CD4-positive, alpha-beta memory T cell (primary cell): ENCODE results near the gene LRP1B. TPM values are rescaled to one million over a fixed set of nuclear protein-coding genes. Genes with fewer than 3 reads are reported as not detected.

Experiments used
- CTCF ChIA-PET: fragments of 350-600 bp; sonication (Branson Sonifier 250); formaldehyde crosslinking; loops from one replicate; lab custom pipeline; 2021; ENCODE audit warnings: inconsistent platforms; ENCODE audit not compliant: partially characterized antibody; lab: Charles Lee
- POLR2A ChIA-PET: fragments of 350-600 bp; sonication (Branson Sonifier 250); formaldehyde crosslinking; loops from one replicate; lab custom pipeline; 2021; ENCODE audit not compliant: partially characterized antibody; lab: Charles Lee
- DNase-seq, 5 donors: peaks; one replicate each; pipeline versions ENCODE4 v3.0.0 to v3.0.0-alpha.2; 2020 to 2022; ENCODE audit warnings: mixed read lengths in 1 of 5
- H3K27ac ChIP-seq: one replicate; pipeline ENCODE4 v1.7.0; 2013; ENCODE audit warnings: low read depth, low read length
- H3K27me3 ChIP-seq: 2 replicates; pipeline ENCODE4 v1.7.0; 2013; ENCODE audit warnings: mild to moderate bottlenecking, low read length, moderate library complexity; ENCODE audit not compliant: insufficient read depth
- H3K36me3 ChIP-seq: 2 replicates; pipeline ENCODE4 v1.7.0; 2013; ENCODE audit warnings: mild to moderate bottlenecking, low read length, moderate library complexity; ENCODE audit not compliant: insufficient read depth
- H3K4me1 ChIP-seq: 2 replicates; pipeline ENCODE4 v1.7.0; 2013; ENCODE audit warnings: mild to moderate bottlenecking, low read length, moderate library complexity; ENCODE audit not compliant: insufficient read depth
- H3K4me3 ChIP-seq, 2 donors: one replicate each; pipeline ENCODE4 v1.7.0; 2013; ENCODE audit warnings: low read length in 2 of 2, mild to moderate bottlenecking in 1 of 2
- H3K9me3 ChIP-seq, 2 donors: one replicate each; pipeline ENCODE4 v1.7.0; 2013; ENCODE audit warnings: low read length in 2 of 2, control low read depth in 1 of 2; ENCODE audit not compliant: control insufficient read depth in 1 of 2
- H3K27ac Mint-ChIP-seq, 7 donors: one replicate each; pipeline ENCODE4 v1.8.0; 2020 to 2021; ENCODE audit warnings: mixed read lengths in 7 of 7, mild to moderate bottlenecking in 6 of 7, inconsistent platforms in 3 of 7, moderate library complexity in 3 of 7
- H3K27me3 Mint-ChIP-seq, 2 donors: one replicate each; pipeline ENCODE4 v1.8.0; 2020 to 2021; ENCODE audit warnings: mixed read lengths in 2 of 2
- H3K36me3 Mint-ChIP-seq, 2 donors: one replicate each; pipeline ENCODE4 v1.8.0; 2020 to 2021; ENCODE audit warnings: mixed read lengths in 2 of 2, inconsistent platforms in 1 of 2, mild to moderate bottlenecking in 1 of 2
- H3K4me1 Mint-ChIP-seq, 4 donors: one replicate each; pipeline ENCODE4 v1.8.0; 2020 to 2021; ENCODE audit warnings: mixed read lengths in 4 of 4, mild to moderate bottlenecking in 1 of 4
- H3K4me3 Mint-ChIP-seq, 8 donors: one replicate each; pipeline ENCODE4 v1.8.0; 2020 to 2021; ENCODE audit warnings: mixed read lengths in 8 of 8, mild to moderate bottlenecking in 7 of 8, moderate library complexity in 6 of 8, inconsistent platforms in 3 of 8
- H3K9me3 Mint-ChIP-seq, 8 donors: one replicate each; pipeline ENCODE4 v1.8.0; 2020 to 2021; ENCODE audit warnings: mixed read lengths in 8 of 8, mild to moderate bottlenecking in 5 of 8, inconsistent platforms in 3 of 8, moderate library complexity in 1 of 8
- intact Hi-C: fragments of 100-400 bp; cut with micrococcal nuclease; formaldehyde crosslinking; loops from one replicate; pipeline ENCODE4 v1.15.1; 2023
- polyA plus RNA-seq, 2 donors: library from polyadenylated mRNA; unstranded; fragments of 300-500 nt; fragmentation: Illumina TruSeq; gene quantifications; one replicate each; pipeline ENCODE4 v1.2.3, GENCODE V29; 2021
- total RNA-seq, 2 experiments: library from RNA; stranded (reverse); gene quantifications; one replicate each; pipeline ENCODE4 v1.2.3, GENCODE V29; 2021

The LRP1B gene
- total and polyA plus RNA-seq, 4 experiments from 2014 or later: not detected

DNA sequence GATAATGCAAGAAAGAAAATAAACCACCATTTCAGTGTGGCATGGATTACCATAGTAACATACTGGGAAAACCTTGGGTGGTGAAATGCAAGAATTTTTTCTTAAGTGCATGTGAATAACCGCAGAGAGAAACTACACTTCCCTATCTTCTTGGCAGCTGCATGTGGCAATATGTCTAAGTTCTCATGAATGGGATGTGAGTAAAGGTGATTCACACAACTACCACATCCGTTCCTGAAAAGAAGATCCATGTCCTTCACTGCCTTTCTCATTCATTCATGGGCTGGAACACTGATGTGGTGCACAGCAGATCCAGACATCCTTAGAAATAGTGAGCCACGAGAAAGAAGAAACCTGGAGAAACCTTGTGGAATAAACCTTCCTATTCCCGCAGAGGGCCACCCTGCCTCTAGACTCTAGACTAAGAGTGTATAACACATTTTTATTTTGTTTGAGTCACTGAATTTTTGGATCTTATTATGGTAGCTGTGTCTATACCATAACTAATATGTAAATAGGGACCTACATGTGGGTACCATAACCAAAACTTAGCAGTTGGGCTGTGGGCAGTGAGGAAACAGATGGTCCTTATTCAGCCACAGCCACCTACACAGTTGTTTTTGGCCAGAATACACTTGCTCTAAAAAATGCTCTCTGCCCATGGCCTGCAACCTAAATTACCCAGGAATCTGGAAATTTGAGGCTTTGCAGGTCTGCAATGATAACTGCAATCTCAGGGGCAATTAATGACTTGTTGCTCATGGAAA is 573.3 kb downstream of the LRP1B start:
- Histone ChIP-seq H3K27ac (no peak overlapping the region), H3K36me3 (no peaks in the 10 kb centered on the region), H3K4me1 (no peaks in the 10 kb centered on the region), H3K9me3 (peaks cover 0 to 3% of the 10 kb centered on the region in 2 donors), H3K4me3 (no peak overlapping the region), H3K27me3 (no peaks in the 10 kb centered on the region)
- Mint-ChIP-seq H3K27ac (no peak overlapping the region), H3K4me1 (no peaks in the 10 kb centered on the region), H3K9me3 (peaks cover 0 to 14% (median 5%) of the 10 kb centered on the region in 8 donors), H3K27me3 (no peaks in the 10 kb centered on the region), H3K36me3 (no peaks in the 10 kb centered on the region), H3K4me3 (no peak overlapping the region)
- intact Hi-C loops: no loop called here
- DNase-seq: no peak
- POLR2A ChIA-PET: no interaction called here
- CTCF ChIA-PET: no interaction called here

DNA sequence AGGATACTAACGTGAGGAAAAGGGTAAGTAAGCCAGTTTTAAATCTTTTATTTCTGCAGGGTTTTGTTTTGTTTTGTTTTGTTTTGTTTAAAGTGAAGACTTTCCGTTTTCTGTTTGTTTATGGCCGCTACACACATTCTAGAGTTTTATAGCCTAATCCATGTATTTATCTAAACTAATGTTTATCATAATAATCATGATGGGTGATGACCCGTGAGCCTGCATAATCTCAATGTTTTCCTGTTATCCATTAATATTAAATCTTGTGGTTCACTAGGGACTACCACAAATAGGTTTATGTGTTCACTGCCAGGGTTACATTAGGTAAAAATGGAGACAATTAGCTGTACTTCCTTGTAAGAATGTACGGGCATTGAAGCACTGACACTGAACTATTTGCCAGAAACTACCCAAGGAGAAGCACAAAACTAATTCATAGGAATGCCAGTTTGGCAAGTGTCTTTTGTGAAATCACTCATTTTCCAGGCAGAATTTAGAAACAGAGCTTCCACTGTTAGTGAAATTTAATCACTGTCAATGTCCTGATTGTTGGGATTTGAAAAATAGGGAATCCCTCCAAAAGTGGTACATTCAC is 574.8 kb downstream of the LRP1B start:
- Mint-ChIP-seq H3K4me3 (no peak overlapping the region), H3K27ac (no peak overlapping the region), H3K4me1 (no peaks in the 10 kb centered on the region), H3K9me3 (peaks cover 0 to 15% (median 6%) of the 10 kb centered on the region in 8 donors), H3K27me3 (no peaks in the 10 kb centered on the region), H3K36me3 (no peaks in the 10 kb centered on the region)
- no peak overlapping the region for H3K4me3 ChIP-seq
- no peaks in the 10 kb centered on the region for H3K36me3 ChIP-seq
- no peak for DNase-seq
- ChIA-PET POLR2A (no interaction called here), CTCF (no interaction called here)
- H3K4me1 ChIP-seq: no peaks in the 10 kb centered on the region
- no peak overlapping the region for H3K27ac ChIP-seq
- H3K27me3 ChIP-seq: no peaks in the 10 kb centered on the region
- H3K9me3 ChIP-seq: peaks cover 0 to 3% of the 10 kb centered on the region in 2 donors
- intact Hi-C loops: no loop called here

DNA sequence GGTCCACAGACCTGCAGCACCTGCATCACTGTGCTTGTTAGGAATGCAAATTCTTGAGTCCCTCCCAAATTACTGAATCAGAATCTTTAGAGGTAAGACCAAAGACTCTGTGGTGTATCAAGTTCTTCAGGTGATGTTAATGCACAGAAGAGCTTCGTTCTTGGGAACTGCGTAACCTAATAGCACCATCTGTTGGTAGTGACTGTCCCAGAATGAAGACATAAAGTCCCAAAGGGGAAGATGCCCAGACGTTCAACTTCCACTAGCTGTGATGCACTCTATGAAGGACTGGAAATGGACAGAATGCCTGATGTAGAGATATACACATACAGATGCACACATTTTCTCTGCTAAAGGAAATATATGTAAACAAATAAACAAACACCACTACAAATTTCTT is 576.0 kb downstream of the LRP1B start:
- H3K27me3 ChIP-seq: no peaks in the 10 kb centered on the region
- Mint-ChIP-seq H3K27me3 (no peaks in the 10 kb centered on the region), H3K4me1 (no peaks in the 10 kb centered on the region), H3K27ac (no peak overlapping the region), H3K36me3 (no peaks in the 10 kb centered on the region), H3K9me3 (peaks cover 0 to 16% (median 4%) of the 10 kb centered on the region in 8 donors), H3K4me3 (no peak overlapping the region)
- H3K4me3 ChIP-seq: no peak overlapping the region
- H3K9me3 ChIP-seq: peaks cover 0 to 3% of the 10 kb centered on the region in 2 donors
- POLR2A ChIA-PET: no interaction called here
- intact Hi-C loops: no loop called here
- no peaks in the 10 kb centered on the region for H3K4me1 ChIP-seq
- CTCF ChIA-PET: interaction anchor here (0.6 kb wide), 1 partner anchor 553 kb away, joined by 4 read pairs; no protein-coding TSS in a partner anchor
- H3K36me3 ChIP-seq: no peaks in the 10 kb centered on the region
- no peak for DNase-seq
- no peak overlapping the region for H3K27ac ChIP-seq

DNA sequence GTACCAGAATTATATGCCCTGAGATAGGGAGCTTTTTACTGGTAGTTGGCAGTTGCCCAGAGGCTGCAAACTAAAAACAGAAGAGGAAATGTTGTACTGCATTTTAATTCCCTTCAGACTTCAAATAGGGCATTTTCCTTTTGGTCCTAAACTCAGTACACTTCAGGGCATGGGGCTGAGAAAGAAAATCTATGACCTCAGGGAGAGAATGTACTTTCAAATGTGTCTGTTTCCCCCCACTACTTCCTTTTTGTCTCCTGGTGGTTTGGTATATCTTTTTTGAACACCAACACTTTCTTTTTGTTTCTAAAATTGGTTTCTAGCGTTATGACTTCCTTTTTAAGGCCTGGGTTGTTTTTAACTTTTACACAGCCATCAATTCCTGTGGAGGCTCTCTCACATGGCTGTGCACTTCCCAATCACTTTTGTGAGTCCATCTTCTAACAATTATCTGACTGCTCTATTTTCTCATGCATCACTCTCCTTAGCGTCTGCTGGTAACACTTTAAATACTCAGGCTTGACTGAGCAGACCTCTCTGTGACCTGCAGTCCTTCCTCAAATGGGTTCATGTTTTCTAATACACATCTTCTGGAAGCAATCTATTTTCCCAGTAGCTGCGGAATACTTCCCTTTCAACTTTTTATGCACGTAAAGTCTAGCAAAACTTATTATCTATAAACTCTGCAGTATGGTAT is 596.0 kb downstream of the LRP1B start:
- no peaks in the 10 kb centered on the region for H3K27me3 ChIP-seq
- H3K27ac ChIP-seq: no peak overlapping the region
- Mint-ChIP-seq H3K4me3 (no peak overlapping the region), H3K36me3 (no peaks in the 10 kb centered on the region), H3K27me3 (no peaks in the 10 kb centered on the region), H3K4me1 (no peaks in the 10 kb centered on the region), H3K27ac (no peak overlapping the region), H3K9me3 (peaks cover 3 to 12% (median 9%) of the 10 kb centered on the region in 8 donors)
- no peak for DNase-seq
- H3K4me1 ChIP-seq: no peaks in the 10 kb centered on the region
- H3K36me3 ChIP-seq: no peaks in the 10 kb centered on the region
- intact Hi-C loops: no loop called here
- ChIA-PET CTCF (no interaction called here), POLR2A (no interaction called here)
- H3K9me3 ChIP-seq: no peaks in the 10 kb centered on the region
- H3K4me3 ChIP-seq: no peak overlapping the region

DNA sequence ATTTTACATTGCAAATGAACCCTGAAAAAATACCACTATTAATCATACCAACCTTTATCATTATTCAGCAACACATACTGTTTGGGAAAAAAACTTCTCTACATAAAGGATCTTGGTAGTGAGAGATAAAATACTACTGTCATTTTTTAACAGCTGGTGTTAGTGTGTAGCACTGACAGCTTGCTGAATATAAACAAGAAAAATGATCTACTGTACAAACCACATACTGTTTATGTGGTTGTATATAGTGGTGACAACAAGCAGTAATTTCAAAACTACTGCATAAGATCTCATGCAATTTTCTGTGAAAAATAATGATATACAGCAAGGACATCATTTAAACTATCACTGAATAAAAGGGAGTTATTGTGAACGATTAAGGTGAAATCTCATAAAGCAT is 601.2 kb downstream of the LRP1B start:
- Mint-ChIP-seq H3K27me3 (no peaks in the 10 kb centered on the region), H3K4me3 (no peak overlapping the region), H3K9me3 (peaks cover 0 to 10% (median 6%) of the 10 kb centered on the region in 8 donors), H3K36me3 (no peaks in the 10 kb centered on the region), H3K4me1 (no peaks in the 10 kb centered on the region), H3K27ac (no peak overlapping the region)
- Histone ChIP-seq H3K4me1 (no peaks in the 10 kb centered on the region), H3K4me3 (no peak overlapping the region), H3K27me3 (no peaks in the 10 kb centered on the region), H3K36me3 (no peaks in the 10 kb centered on the region), H3K9me3 (no peaks in the 10 kb centered on the region), H3K27ac (no peak overlapping the region)
- DNase-seq: no peak
- POLR2A ChIA-PET: no interaction called here
- intact Hi-C loops: no loop called here
- CTCF ChIA-PET: no interaction called here

DNA sequence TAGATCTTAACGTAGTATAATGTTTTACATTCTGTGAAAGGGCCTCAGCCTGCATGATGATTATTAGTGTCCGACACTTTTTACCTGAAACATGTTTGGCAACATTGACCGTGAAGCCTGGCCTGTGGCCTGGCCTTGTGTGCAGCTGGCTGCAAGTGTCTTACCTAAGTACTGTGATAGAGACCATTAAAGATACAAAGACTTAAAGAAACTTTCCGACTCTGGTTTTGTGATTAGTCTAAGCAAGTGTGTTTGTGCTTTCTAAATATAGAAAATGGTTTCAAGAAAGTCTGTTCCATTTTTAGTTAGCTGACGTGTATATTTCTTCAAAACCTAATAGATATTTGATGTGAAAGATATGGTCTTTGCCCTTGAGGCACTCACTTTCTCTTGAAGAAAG is 601.8 kb downstream of the LRP1B start:
- intact Hi-C loops: no loop called here
- Histone ChIP-seq H3K4me1 (no peaks in the 10 kb centered on the region), H3K27ac (no peak overlapping the region), H3K36me3 (no peaks in the 10 kb centered on the region), H3K4me3 (no peak overlapping the region), H3K27me3 (no peaks in the 10 kb centered on the region), H3K9me3 (no peaks in the 10 kb centered on the region)
- no peak overlapping the region for H3K4me3 Mint-ChIP-seq
- DNase-seq: no peak
- CTCF ChIA-PET: no interaction called here
- H3K4me1 Mint-ChIP-seq: no peaks in the 10 kb centered on the region
- H3K27ac Mint-ChIP-seq: no peak overlapping the region
- no peaks in the 10 kb centered on the region for H3K27me3 Mint-ChIP-seq
- peaks cover 0 to 10% (median 8%) of the 10 kb centered on the region in 8 donors for H3K9me3 Mint-ChIP-seq
- H3K36me3 Mint-ChIP-seq: no peaks in the 10 kb centered on the region
- POLR2A ChIA-PET: no interaction called here

DNA sequence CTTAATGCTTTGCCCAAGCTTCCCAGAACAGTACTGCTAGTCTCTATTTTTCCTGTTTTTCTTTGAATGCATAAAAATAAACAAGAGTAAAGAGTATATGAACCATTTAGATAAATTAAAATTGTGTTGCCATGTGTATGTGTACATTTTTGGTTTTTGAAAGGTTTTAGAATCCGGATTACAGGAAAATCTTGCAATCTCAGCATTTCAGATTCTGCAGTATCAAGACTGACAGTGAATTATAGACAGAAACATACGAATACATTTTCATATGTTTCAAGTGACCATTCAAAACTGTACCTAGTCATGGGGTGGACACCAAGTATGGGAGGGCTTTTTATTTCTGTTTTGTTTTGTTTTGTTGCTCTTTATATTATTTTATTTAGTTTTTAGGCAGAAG is 604.1 kb downstream of the LRP1B start:
- Histone ChIP-seq H3K4me1 (no peaks in the 10 kb centered on the region), H3K27me3 (no peaks in the 10 kb centered on the region), H3K9me3 (no peaks in the 10 kb centered on the region), H3K36me3 (no peaks in the 10 kb centered on the region), H3K27ac (no peak overlapping the region), H3K4me3 (no peak overlapping the region)
- Mint-ChIP-seq H3K9me3 (peaks cover 0 to 9% (median 4%) of the 10 kb centered on the region in 8 donors), H3K27me3 (no peaks in the 10 kb centered on the region), H3K4me3 (no peak overlapping the region), H3K27ac (no peak overlapping the region), H3K4me1 (no peaks in the 10 kb centered on the region), H3K36me3 (no peaks in the 10 kb centered on the region)
- intact Hi-C loops: no loop called here
- ChIA-PET CTCF (no interaction called here), POLR2A (no interaction called here)
- no peak for DNase-seq
